Eye (tissue), 1 donor: ENCODE data around the gene IL1R2.
A peak's percentile ranks its signal among the peaks of the same experiment; 100 is the strongest.

Experiments used
- DNase-seq: peaks from one replicate; pipeline ENCODE4 v3.0.0-alpha.2; 2015

Gene IL1R2

DNA sequence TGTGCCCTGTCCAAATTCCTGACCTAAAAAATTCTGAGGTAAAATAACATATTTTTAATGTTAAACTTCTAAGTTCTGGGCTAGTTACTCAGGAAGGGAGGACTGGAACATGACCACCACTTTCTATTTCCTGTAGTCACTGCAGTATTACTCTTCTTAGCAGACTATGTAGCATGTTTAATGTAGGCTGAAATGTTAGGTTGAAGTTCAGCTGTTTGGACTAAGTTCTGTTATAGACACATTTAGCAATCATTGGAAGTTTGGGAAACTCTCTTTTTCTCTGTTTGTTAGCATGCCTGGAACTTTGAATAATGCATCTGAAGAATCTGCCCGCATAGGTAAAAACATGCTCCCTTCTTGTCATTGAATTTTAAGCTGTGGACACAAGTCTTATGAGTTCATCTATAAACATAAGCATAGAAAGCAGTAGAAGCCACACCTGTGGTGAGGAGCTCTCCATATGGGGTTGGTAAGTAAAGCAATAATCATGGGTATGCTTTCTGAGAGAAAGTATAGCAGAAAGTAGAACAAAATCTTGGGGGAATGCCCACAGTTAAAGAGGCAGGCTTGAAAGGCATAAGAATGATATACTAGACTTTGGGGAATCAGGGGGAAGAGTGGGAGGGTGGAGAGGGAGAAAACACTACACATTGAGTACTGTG lies 52.6 kb downstream of the IL1R2 start:
- no peak for DNase-seq

DNA sequence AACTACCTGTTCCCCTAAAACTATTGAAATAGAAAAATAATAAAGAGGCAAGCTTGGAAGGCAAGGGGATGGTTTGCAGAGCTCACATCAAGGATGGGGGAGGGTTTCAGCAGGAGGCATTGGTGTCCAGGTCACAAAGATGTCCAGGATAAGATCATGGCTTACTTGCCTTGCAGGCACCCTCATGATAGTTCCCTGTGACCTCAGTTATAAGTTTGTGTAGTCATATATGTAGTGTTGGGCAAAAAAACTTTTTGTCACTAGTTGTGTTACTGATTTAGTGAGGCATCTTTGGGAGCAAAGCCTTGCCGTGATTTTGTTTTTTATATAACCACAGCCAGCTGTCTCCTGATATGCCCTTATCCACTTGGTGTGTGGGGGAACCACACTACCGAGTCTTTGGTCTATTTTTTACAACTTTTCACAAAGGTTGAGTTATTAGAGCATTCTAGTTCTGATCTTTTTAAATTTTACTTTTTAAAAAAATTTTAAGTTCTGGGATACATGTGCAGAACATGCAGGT lies 53.3 kb downstream of the IL1R2 start:
- DNase-seq = no peak

DNA sequence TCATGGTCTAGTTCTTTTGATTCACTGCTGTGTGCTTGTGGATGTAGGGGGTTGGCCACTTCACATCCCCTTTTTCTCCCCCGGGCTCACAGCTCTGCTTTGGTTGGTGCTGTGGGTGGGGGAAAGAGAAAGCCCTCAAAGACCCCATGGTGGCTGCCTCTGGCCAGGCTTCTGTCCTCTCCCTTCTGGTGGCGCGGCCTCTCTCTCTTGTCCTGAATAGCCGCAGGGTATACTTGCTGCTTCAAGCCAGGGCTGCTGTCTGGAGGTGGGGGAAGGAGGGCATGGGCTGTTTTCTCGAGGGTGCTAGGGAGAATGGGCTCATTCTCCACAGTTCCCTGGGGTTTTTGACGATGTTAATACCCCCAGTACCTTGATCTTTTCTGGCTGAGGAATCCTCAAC lies 53.9 kb downstream of the IL1R2 start:
- DNase-seq = no peak

DNA sequence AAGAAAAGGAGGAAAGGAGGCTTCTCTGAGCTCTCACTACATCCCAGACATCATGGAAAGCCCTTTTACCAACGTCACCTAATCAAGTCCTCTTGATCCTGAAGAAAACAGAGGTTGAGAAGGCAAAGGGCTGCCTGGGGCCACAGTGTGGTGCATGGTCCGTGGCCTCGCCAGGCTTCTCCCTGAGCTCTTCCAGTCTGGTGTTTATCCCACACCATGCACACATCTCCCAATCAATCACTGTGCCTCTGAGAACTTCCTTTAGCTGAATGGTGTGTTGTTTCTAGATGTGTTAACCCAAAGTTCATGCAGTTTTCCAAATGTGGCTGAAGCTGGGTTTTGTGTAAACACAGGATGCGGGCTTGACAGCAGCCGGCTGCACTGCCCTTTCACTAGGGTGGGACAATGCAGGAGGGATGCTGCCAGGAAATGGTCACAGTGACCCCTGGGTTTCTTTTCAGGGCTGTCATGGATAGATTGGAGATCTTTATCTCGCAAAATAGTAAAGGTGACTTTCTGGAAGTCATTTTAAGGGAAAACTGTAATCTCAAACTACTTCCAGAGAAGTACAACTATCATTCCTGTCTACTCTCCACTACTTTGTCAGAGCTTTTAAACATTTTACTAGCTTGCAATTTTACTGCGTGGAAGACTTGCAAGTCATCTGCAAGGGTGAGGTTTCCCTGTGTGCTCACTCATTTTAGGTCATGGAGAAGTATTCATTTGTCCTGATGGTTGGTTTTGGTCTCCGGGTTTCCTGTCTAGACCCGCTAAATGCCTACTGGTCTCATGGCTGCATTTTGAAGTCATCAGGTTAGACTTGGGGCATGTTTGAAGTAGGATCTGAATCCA lies 54.6 kb downstream of the IL1R2 start:
- no peak for DNase-seq

DNA sequence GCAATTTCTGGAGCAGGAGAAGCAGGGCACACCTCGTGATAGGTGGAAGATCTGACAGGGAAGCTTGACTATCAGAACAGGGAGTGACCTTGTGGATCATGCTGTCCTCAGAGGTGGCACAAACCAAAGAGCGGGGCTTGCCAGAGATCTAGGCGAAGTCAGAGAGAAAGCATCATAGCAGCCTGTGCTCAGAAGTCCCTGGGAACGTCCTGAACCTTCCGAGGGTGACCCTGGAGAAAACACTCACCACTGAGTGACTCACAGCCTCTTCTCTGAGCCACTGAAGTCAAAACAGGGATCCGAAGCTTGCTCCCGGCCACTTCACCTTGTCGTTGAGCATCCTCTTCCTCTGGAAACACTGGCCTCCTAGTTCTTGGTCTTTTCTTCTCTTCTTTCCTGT lies 56.7 kb downstream of the IL1R2 start:
- no peak for DNase-seq

DNA sequence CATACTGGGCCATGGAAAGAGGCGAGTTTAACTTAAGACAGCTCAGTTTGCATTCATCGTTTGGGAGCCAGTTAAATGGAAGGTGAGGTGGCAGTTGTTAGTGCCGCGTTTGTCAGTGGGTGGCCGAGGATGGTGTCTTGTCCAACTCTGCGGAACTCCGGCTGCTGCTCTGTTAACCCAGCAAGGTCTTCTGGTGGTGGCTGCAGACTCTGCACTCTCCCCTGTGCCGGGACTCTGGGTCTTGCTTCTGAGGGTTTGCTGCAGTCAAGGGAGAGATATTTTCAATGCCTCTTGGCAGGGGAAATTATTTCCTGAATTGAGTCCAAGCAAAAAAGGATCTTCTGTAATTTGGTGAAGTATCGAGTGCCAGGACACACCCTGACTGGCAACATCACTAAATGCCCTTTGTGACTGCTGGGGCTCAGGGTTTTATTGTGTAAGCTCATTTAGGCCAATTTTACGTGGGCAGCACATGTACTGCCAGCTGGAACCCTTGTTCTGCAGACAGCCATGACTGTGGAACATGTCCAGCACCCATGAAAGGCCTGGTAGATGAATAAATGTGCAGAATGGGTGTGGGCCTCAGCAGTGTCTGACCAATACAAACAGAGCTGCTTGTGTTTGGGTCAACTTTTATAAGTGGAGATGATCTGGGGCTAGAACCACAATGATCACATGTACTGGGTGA lies 58.1 kb downstream of the IL1R2 start:
- no peak for DNase-seq

DNA sequence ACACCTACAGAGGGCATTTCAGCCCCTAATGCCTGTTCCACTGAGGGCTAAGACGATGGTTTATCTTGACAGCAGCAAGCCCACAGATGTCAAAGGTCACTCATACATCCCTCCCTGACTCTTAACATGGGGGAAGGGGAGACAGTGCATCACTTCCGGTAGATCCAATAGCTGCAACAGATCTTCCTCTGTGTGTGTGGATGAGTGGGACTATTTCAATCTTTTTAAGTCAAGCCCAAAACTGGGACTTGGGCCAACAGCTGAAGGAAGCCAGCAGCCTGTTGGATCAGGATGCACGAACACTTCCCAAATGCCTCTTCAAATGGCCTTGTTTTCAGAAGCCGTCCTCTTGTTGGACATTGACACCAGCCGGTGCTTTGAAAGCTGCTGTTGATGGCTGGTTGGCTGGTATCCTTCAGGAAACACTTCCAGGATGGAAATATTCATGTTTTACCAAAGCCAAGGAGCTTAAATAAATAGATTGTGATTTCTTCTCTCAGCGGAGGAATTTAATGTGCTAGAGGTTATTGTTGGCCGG lies 59.2 kb downstream of the IL1R2 start:
- DNase-seq = peak; percentile 67

DNA sequence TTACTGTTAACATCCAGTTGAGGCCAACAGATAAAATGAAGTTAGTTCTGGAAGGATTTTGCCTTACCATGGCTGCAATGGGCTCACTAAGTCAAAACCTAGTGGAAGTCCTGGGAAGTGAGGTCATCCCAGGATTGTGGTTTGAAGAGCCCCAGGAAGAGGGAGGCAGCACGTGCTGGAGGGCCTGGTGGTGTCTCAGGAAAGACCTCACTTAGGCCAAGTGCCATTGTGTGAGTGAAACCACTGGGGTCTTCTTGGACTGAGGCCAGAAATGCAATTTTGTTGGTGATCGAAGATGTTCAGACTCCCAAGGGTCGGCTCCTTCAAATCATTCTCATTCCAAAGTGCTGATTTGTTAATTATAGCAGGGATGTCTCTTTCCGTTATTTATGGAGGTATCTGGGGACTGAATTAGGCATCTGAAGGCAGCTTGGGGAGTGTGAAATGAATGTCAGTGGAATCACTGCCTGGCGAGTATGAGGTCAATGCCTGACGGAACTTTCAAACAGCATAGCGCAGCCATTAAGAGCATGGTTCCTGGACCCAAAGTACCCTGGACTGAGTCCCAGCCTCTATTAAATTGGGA lies 60.0 kb downstream of the IL1R2 start:
- no peak for DNase-seq

DNA sequence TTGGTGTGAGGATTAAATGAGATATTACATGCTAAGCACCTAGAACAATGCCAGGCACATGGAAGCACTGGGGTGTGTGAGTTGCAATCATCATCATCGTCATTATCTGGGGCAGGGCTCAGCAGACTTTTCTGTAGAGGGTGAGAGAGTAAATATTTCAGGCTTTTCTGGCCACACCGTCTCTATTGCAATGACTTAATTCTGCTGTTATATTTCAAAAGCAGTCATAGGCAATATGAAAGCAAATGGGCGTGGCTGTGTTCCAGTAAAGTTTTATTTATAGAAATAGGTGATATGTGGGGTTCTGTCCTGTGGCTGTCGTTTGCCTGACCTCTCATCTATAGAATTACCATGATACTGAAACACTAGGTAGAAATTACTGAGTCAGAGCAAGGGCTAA lies 60.6 kb downstream of the IL1R2 start:
- DNase-seq = no peak

DNA sequence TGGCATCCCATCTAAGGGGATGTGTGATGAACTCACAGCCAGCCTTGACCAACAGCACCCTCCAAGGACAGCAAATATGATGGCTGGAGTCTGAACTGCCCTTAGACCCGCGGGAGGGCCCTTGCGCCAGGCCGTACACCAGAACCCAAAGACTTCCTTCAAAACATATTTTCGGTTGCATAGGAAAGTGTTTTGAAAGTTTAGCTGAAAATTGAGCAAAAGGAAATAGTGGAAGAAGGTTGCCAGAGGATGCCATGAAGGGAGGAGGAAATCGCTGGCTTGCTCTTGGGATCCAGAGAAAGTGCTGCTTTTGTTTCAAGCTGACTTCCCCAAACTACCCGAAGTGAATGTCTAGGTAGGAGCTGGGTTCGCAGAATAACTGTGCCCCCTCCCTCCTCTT lies 61.3 kb downstream of the IL1R2 start:
- no peak for DNase-seq

DNA sequence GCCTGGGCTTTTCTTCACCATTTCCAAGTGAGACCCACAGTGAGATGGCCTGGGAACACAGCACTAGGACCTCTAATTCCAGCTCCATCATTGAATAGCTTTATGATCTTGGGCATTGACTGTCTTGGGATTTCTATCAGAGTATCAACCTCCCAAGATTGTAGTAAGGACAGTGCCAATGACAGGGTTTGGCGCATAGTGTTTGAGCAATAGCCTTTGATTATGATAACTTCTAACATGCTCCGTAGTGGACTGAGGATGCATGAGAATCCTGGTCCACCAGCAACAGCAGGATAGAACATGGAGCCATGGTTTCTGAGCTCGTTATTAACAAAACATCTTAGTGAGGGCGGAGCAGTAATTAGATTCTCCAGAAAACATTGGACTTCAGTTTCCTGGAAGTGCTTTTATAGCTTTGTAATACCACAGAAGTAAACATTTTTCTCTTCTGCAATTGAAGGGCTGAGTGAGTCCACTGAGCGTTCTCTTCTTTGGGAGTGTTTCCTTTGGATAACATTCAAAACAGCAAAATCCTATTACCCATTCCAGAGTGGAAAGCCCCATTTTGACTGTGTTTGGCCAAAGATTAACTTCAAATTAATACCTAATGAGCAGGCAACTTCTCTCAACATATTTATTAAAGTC lies 63.7 kb downstream of the IL1R2 start:
- DNase-seq = no peak

DNA sequence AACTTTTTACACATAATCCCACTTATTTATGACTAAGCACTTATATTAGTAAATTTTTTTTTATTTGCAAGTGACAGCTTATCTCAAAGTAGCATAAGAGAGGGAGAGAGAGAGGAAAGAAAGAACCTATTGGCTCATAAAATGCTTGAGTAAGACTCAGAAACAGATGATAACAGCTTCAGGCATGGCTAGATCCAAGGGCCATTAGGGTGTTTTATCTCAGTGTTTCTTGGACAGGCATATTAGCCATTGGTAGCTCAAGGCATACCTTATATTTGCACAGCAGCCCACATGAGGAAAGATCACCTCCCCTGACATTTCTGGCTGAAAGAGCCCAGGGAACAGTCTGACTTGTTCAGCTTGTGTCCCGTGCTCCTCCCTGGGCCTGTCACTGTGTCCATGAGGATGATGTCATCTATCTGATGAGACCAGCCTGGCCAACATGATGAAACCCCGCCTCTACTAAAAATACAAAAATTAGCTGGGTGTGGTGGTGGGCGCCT lies 64.4 kb downstream of the IL1R2 start:
- DNase-seq = no peak

DNA sequence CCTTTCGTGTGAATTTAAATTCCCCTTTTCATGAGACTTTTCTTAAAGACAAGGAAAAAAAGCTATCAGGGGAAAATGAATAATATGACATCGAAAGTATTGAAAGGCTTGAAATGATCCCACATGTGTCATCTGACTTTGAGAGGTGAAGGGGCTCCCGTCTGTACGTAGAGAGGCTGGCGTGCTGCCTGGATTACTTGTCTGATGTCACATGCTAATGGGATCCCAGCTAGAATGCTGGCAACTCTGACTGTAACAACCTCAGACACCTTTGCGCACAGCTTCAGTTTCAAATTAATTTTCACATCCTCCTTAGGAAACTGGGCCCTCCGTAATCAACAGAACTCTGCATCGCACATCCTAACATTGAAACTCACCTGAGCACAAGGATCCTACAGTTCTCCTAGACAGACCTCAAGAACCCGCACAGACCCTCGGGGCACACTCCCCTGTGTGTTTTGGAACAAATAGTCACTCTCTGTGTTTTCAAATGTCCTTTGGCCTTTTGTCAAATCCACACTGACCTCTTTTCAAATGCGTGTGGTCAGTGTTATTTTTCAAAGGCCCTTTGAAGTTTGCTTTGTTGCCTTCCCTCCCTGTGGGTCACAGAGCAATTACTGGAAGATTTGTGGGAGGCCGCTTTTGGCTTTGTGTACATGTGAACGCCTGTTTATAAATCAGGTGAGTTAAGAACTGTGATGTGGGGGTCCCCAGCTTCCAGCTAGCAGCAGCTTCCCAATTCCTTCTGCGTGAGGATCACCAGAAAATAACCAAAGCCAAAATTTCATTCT lies 65.9 kb downstream of the IL1R2 start:
- DNase-seq = peak; percentile 48

DNA sequence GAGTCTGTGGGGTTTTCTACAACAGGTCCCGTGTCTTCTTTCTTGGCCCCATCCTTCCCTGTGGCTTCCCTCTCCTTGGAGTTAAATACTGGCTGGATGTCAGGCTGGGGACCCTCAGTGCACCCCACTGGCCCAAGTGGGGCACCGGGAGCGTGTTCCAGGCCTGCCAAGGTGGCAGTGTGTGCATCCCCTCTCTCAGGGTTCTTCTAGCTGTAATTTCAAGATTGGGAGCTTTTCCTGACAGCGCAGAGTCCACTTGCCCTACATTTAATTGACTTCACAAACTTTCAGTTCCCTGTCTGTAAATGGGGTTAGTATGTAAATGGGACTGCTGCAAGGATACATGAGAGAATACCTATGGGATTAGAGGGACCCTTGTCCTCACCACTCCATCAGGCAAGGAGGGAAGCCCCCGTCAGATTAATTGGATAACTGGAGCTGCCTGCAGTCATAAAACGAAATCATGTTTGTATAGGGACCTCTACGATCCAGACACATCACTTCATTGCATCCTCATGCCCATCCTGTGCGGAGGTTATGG lies 66.6 kb downstream of the IL1R2 start:
- no peak for DNase-seq

DNA sequence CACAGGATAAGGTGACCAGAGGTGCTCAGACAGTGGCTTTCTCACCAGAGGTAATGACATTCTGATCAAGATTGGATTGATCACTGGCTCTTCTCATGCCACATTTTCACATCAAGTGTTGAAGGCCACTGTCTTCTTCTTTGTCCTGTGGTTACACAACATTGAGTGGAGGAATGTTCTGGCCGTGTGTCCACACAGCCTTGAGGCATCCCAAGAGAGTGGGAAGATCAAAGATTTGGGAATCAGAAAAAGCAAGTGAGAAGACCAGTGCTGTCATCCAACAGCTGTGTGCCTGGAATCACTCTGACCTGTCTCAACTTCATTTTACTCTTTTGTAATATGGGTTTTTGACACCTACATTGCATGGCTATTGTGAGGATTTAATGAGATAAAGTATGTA lies 67.4 kb downstream of the IL1R2 start:
- no peak for DNase-seq

DNA sequence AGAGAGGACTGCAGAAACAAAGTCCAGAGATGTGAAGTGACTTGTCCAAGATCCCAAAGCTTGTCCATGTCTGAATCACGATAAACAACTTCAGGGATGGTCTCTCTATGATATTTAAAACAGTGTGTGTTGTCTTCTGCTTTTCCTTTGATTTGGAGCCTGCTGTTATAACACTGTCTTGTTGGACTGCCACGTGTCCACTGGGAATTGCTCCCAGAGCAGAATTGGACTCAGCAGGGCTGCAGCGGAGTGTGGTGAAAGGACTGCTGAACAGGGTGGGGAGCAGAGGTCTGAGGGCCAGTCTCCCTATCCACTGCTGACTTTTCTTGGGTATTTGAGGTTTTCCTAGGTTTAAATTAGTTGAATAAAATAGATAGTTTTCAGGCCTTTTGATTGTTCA lies 68.3 kb downstream of the IL1R2 start:
- no peak for DNase-seq

DNA sequence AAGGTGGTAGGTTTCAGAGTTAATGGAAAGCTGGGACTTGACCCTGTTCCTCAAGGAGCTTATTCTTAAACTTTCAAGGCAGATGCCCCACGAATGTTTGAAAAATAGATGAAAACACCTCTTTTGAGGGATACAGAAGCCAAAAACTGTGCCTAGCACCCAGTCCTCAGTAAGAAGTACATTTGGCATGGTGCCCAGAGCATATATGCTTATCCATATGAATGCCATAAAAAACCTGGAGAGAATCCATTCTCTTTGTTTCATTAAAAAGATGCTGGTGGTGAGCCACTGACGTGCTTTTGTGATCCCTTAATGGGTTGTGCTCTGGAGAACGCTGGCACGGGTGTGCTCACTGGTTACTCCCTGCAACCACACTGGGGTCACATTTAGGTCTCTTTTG lies 69.0 kb downstream of the IL1R2 start:
- DNase-seq = no peak

DNA sequence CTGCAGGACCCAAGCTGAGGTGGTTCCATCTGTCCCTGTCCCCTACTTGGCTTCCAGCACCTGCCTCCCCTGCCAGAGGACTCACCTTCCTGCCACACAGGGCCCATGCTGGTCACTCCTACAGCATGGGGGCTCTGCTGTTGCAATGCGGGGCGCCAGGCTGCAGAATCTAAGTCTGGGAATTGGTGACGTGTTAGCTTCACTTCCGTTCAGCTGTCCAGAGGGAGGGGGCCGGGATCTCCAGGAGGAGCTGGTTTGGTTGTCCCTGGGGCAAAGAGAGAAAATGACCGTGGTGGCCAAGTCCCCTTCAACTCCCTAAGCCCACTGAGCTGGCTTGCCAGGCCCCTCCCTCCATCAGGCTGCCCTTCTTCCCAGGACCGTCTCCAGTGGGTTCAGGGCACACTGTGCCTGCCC lies 69.5 kb downstream of the IL1R2 start:
- DNase-seq = no peak

DNA sequence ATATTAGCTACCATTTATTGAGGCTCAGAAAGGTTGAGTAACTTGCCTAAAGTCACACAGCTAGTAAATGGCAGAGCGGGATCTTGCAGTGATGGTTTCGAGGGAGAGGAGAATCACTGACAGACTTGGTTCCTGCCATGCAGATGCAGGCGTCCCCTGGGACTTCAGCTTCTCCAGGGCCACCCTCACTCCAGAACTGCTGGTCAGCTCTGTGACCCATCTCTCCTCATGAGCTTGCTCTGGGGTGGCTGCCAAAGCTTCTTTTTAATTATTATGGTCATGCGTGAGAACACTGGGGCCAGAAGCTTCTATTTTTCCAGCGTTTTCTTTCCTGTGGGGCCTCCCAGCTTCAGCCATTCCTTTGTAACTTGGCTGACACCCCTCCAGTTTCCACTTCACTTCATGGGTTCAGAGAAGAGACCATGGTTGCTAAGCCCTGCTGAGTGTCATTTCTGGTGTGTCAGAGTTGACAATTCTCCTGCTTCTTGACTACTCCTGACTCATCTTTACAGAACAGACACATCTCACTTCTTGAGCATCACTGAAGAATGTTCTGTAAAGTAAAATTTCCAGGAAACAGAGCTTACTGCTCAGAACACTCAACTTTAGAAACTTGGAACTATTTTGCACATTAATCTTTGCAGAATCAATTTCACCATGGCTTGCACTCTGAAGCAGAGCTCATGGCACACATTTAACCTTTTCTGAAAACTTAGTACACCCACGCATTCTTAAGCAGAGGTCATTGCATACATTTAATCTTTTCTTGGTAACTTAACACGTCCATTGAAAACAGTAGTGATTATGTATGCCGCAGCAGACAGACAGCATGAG lies 70.4 kb downstream of the IL1R2 start:
- peak; percentile 50 for DNase-seq

DNA sequence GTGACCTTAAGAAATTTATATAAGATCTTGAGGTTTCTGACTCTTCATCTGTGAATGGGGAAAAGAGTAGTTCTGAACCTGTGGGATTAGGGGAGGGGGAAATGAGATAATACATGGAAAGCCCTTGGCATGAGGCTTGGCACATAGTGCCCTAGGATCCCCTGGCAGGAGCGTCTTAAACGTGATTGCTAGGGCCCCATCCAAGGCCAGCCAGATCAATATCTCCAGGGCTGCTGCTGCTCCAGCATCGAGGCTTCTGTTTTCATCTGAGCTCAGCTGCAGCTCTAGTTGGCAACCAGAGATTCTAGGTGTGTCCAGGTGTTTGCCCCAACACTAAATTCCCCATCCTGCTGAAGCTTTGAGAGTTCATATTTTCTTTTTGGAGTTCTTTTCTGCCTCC lies 71.0 kb downstream of the IL1R2 start:
- no peak for DNase-seq
